Renal cortex interstitium (tissue), 11 donors: ENCODE data around the gene CCDC141. TPM values are rescaled to one million over a fixed set of nuclear protein-coding genes. Genes with fewer than 3 reads are reported as not detected.
A peak's percentile ranks its signal among the peaks of the same experiment; 100 is the strongest.

Experiments
- DNase-seq, 11 donors: peaks; one replicate each; pipeline ENCODE4 v3.0.0-alpha.2; 2013; ENCODE audit warnings: low read depth in 9 of 11, low spot score in 4 of 11; ENCODE audit errors: extremely low read depth in 1 of 11
- polyA plus RNA-seq, 3 donors: library from polyadenylated mRNA; unstranded; fragments of 120-200 nt; gene quantifications; one replicate each; pipeline ENCODE4 v1.2.1, GENCODE V29; 2013; ENCODE audit not compliant: insufficient read length in 3 of 3

CCDC141 gene
- polyA plus RNA-seq, 3 donors: 0.22 to 0.32 (median 0.22) TPM

- peak; percentile 41 to 78 (median 70) for DNase-seq
Measured at GRCh38 chr2:178891265-178891958, 158.5 kb downstream of the CCDC141 start.

GRCh38 chr2:178886006-178886405, 163.9 kb downstream of the CCDC141 start:
- no peak for DNase-seq

DNA sequence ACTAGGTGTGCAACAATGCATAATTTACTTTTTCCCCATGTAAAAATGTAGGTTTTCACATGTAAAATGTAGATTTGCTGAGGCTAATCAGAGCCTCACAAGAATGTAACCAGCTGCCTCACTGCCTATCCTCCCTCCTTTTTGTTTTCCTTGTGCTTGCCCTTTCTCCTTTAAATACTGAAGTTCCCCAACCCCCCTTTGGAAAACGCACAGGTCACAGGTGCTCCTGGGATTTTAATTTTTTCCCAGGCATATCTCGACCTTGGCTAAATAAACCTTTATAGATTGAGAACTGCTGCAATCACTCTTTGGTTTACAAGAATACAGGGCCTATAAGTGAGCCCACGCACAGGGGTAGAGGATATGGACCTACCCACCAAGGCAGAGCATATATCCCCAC, 165.5 kb downstream of the CCDC141 start:
- DNase-seq: no peak

GRCh38 chr2:178882666-178883440, 167.1 kb downstream of the CCDC141 start:
- DNase-seq: no peak

DNA sequence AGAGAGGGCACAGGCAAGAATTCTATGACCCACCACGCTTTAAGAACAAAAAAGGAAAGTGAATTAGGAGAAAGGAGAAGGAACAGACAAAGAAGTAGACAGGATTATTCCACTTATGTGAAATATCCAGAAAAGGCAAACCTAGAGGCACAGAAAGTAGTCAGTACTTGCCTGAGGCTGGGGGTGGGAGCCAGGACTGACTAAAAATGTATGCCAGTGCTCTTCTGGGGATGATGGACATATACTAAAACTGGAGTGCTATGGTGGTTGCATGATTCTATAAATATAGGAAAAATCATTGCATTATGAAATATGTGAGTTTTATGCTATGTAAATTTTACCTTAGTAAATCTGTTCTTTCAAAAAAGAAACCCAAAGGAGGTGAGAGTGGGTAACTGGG, 168.9 kb downstream of the CCDC141 start:
- DNase-seq: no peak

DNA sequence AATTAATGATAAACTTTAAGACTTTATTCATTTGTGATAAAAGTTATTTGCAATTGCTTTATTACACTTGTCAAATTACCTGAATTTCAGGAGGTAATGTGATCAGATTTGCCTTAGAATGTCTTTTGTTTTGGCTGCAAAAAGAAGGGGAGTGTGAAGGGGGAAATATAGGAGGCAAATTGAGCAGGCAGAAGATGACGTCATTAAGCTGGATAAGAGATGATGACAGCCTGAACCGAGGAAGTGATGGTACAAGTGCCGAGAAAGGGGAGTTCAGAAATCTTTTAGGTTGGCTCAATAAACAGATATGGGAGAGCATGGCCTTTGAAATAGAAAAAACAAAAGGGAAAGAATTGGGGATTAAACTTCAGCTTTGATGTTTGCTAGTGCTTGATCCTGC, 169.7 kb downstream of the CCDC141 start:
- no peak for DNase-seq

GRCh38 chr2:178877874-178878273, 172.1 kb downstream of the CCDC141 start:
- no peak for DNase-seq

DNA sequence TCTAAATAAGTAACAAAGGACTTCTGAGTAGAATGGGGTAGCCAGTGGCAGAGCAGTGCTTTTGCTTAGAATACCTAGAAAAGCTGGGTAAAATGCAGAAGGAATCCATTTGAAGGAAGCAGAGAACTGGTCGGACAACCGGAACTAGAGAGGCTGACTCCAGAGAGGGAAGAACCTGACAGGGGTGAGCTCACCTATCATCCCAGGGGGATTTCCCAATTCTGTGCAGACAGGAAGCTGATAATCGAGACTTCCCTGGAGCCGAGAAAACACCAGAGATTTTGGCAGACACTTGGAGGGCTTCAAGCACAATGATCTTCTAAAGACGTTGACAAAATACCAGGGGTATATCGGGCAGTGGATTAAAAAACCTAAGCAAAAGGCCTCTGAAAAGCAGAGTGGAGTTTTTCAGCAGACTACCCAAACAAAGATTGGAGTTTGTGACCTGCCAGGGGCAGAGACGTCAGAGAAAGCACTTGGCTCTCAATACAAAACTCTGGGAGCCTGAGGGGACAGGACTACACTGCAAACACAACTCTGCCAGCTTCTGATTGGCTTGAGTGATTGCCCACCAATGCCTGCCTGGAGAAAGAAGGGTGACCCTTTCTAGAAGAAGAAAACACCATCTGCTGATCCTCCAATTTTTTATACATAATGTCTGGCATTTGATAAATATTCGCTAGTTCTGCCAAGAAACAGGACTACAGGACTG, 175.3 kb downstream of the CCDC141 start:
- DNase-seq: no peak

GRCh38 chr2:178873912-178874311, 176.0 kb downstream of the CCDC141 start:
- DNase-seq: no peak

DNA sequence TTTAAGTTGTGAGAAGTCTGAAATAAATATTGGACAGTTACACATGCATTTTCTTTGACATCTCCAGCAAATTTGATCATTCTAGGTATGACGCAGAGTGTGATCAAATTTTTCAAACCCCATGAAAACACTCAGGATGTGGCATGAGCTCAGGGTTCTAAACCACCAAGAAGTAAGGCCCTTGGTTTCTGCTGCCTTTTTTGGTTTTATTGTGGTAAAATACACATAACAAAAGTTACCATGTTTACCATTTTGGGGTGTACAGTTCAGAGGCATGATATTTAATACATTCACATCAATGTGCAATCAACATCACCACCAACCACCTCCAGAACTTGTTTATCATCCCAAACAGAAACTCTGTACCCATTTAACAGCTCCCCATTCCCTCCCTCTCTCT, 178.4 kb downstream of the CCDC141 start:
- DNase-seq: no peak

GRCh38 chr2:178870703-178871102, 179.2 kb downstream of the CCDC141 start:
- DNase-seq: no peak

DNA sequence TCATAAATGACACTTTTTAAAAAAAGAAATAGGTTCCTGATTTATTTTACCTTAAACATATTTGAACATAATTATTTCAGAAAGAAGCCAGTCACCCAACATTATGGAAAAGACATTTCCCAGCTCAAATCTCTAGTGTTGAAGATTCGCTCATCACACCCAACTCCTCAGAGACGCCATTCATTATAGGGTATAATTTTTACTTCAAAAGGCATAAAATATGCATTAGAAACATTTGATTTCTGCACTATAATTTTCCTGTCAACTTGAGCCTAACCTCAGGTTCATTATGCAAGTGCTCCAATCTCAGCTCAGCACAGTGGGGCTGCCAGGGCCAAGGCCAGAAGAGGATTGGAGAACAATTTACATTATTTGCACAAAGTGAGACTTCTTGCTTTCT, 183.9 kb downstream of the CCDC141 start:
- no peak for DNase-seq

- peak in 8 of 11 donors; percentile 4 to 30 (median 8) for DNase-seq
Measured at GRCh38 chr2:178865146-178865936, 184.6 kb downstream of the CCDC141 start.

- peak in 3 of 11 donors; percentile 3 to 12 (median 5) for DNase-seq
Measured at GRCh38 chr2:178863856-178864620, 185.9 kb downstream of the CCDC141 start.

- DNase-seq: no peak
Measured at GRCh38 chr2:178863130-178863855, 186.6 kb downstream of the CCDC141 start.

DNA sequence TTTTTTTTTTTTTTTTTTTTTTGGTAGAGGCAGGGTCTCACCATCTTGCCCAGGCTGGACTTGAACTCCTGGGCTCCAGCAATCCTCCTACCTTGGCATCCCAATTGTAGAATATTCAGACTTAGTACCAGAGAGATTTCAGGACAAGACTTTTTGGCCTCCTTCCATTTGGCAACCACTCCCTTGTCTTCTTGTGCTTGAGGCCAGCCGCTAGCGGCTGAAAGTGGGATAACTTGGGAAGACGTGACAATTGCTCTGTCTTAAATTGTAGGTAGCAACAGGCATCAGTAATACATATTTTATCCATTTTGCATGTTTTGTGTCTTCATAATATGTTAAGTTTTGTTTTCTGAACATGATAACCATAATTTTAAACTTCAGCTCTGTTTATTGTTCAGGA, 189.4 kb downstream of the CCDC141 start:
- DNase-seq: peak in 1 of 11 donors; percentile 5

DNA sequence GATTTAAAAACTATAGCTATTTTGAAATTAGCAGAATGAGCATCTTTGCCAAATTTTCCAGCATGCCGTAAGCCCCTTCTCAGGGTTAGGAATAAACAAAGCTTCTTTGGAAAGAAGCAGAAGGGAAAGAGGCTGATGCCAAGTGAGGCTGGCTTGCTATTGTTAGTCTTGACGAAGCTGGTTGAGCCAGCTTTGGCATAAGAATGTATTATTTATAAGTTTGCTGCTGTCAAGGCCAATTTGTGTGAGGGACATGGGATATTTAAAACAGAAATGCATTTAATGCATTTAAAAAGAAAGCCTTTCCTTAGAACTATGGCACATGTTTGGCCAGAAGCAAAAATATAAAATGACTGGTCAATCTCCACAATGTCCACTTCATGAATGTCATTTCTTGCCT, 190.2 kb downstream of the CCDC141 start:
- DNase-seq: no peak
